SIG-M5 treated with dmso at 0.1 percent for 504 hours (cell line): ENCODE results near the gene IGF2BP1.
"Not testable (repeated sequence)": the region's sequence is repeated elsewhere in the genome, so short reads cannot be mapped to it uniquely, and the experiment has no call there.

Experiments
- DNase-seq: peaks from one replicate; lab custom pipeline; 2025; ENCODE audit not compliant: unreplicated experiment; lab: John Stamatoyannopoulos, UW

The IGF2BP1 gene

GRCh38 chr17:49051269-49051668, 54.1 kb downstream of the IGF2BP1 start:
- DNase-seq, result no peak

- no peak for DNase-seq
Observed at GRCh38 chr17:49053171-49053829, 56.1 kb downstream of the IGF2BP1 start.

- no peak for DNase-seq
Observed at GRCh38 chr17:49054342-49055092, 57.3 kb downstream of the IGF2BP1 start.

GRCh38 chr17:49055181-49055927, 58.2 kb downstream of the IGF2BP1 start:
- DNase-seq, result no peak

- DNase-seq, result no peak
Observed at GRCh38 chr17:49061524-49061943, 64.3 kb downstream of the IGF2BP1 start.

- DNase-seq, result no peak
Observed at GRCh38 chr17:49063652-49064051, 66.5 kb downstream of the IGF2BP1 start.

GRCh38 chr17:49067163-49067562, 70.0 kb downstream of the IGF2BP1 start:
- no peak for DNase-seq

GRCh38 chr17:49069585-49070273, 72.5 kb downstream of the IGF2BP1 start:
- no peak for DNase-seq

GRCh38 chr17:49071106-49071505, 73.9 kb downstream of the IGF2BP1 start:
- peak; percentile 40 for DNase-seq

GRCh38 chr17:49074851-49075540, 77.8 kb downstream of the IGF2BP1 start:
- no peak for DNase-seq

- no peak for DNase-seq
Observed at GRCh38 chr17:49076573-49077384, 79.6 kb downstream of the IGF2BP1 start.

- DNase-seq, result no peak
Observed at GRCh38 chr17:49078248-49078647, 81.1 kb downstream of the IGF2BP1 start.

- no peak for DNase-seq
Observed at GRCh38 chr17:49079840-49080663, 82.9 kb downstream of the IGF2BP1 start.

GRCh38 chr17:49082231-49082630, 85.0 kb downstream of the IGF2BP1 start:
- no peak for DNase-seq

- DNase-seq, result not testable (repeated sequence)
Observed at GRCh38 chr17:49085046-49085445, 87.9 kb downstream of the IGF2BP1 start.

GRCh38 chr17:49085565-49086315, 88.6 kb downstream of the IGF2BP1 start:
- DNase-seq, result no peak

- no peak for DNase-seq
Observed at GRCh38 chr17:49086316-49086605, 89.1 kb downstream of the IGF2BP1 start.

GRCh38 chr17:49086649-49087048, 89.5 kb downstream of the IGF2BP1 start:
- no peak for DNase-seq
